GM13976 (cell line): ENCODE data around the gene DEFB127.
"Not testable (repeated sequence)": the region's sequence is repeated elsewhere in the genome, so short reads cannot be mapped to it uniquely, and the experiment has no call there.

ENCODE experiments used
- DNase-seq: peaks from one replicate; pipeline ENCODE4 v3.0.0; 2012; ENCODE audit warnings: low spot score
- in situ Hi-C: fragments of 300-500 bp; cut with MboI; formaldehyde crosslinking; loops from one replicate; pipeline ENCODE4 v1.12.0; 2022; ENCODE audit warnings: low sequenced_read_pairs, mixed read lengths, inconsistent platforms; ENCODE audit not compliant: unreplicated experiment
- TF ChIP-seq, protein P1 (sequence below): IDR thresholded peaks from 2 replicates; pipeline ENCODE4 v1.5.1; 2012; ENCODE audit warnings: borderline replicate concordance, mild to moderate bottlenecking; ENCODE audit not compliant: insufficient read depth; ENCODE audit errors: extremely low read depth, missing control alignments, control extremely low read depth

DEFB127 gene, protein sequence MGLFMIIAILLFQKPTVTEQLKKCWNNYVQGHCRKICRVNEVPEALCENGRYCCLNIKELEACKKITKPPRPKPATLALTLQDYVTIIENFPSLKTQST

DNA sequence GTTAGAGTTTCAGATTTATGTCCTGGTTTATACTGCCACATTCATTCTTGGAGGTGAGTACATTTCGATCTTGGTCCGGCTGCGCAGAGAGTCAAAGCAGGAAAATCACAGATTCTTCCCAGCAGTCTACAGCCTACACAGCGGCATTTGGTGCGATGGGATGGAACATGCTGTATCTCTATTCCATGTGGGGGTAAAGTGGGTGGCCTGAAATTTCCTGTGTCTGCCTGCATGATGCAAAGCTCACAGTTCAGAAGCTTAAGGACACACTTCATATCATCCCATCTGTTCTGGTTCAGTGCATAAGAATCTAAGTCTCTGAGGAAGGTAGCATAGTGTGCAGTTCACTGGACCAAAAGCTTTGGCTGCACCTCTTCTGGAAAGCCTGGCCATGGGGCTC lies at the start of gene DEFB127:
DEFB127 (plus strand) TSS at position 301 of the 400 bp plus-strand sequence; CDS start at position 392, 91 bp downstream.
- DNase-seq, result no peak
- TF ChIP-seq, protein P1, sequence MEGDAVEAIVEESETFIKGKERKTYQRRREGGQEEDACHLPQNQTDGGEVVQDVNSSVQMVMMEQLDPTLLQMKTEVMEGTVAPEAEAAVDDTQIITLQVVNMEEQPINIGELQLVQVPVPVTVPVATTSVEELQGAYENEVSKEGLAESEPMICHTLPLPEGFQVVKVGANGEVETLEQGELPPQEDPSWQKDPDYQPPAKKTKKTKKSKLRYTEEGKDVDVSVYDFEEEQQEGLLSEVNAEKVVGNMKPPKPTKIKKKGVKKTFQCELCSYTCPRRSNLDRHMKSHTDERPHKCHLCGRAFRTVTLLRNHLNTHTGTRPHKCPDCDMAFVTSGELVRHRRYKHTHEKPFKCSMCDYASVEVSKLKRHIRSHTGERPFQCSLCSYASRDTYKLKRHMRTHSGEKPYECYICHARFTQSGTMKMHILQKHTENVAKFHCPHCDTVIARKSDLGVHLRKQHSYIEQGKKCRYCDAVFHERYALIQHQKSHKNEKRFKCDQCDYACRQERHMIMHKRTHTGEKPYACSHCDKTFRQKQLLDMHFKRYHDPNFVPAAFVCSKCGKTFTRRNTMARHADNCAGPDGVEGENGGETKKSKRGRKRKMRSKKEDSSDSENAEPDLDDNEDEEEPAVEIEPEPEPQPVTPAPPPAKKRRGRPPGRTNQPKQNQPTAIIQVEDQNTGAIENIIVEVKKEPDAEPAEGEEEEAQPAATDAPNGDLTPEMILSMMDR, result no peak
- in situ Hi-C loops, result no loop called here

DNA sequence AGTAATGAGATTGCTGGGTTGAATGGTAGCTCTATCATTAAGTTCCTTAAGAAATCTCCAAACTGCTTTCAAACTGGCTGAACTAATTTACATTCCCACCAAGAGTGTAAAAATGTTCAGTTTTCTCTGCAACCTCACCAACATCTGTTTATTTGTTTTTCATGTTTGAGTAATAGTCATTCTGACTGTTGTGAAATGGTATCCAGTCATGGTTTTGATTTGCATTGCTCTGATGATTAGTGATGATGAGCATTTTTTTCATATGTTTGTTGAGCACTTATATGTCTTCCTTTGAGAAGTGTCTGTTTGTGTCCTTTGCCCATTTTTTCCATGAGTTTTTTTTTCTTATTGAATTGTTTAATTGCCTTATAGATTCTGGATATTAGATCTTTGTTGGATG lies 44.9 kb upstream of the DEFB127 start:
- TF ChIP-seq, protein P1, result no peak
- DNase-seq, result no peak
- in situ Hi-C loops, result no loop called here

DNA sequence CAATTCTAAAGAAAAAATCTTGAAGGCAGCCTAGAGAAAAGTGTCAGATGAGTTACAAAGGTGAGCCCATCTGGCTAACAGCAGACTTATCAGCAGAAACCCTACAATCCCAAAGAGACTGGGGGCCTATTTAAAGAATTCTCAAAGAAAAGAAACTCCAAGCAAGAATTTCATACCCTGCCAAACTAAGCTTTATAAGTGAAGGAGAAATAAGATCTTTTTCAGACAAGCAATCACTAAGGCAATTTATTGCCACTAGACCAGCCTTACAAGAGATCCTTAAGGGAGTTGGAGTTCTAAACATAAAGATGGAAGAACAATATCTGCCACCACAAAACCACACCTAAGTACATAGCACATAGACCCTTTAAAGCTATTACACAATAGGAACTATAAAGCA lies 39.7 kb upstream of the DEFB127 start:
- DNase-seq, result no peak
- TF ChIP-seq, protein P1, result no peak
- in situ Hi-C loops, result no loop called here

DNA sequence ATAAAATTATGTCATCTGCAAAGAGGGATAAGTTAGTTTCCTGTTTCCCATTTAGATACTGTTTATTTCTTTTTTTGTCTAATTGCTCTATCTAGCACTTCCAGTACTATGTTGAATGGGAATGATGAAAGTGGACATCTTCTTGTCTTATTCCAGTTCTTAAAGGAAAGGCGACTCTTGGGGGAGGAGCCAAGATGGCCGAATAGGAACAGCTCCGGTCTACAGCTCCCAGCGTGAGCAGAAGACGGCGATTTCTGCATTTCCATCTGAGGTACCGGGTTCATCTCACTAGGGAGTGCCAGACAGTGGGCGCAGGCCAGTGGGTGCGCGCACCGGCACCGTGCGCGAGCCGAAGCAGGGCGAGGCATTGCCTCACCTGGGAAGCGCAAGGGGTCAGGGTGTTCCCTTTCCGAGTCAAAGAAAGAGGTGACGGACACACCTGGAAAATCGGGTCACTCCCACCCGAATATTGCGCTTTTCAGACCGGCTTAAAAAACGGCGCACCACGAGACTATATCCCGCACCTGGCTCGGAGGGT lies 27.4 kb upstream of the DEFB127 start:
- DNase-seq, in situ Hi-C loops: not testable (repeated sequence)

DNA sequence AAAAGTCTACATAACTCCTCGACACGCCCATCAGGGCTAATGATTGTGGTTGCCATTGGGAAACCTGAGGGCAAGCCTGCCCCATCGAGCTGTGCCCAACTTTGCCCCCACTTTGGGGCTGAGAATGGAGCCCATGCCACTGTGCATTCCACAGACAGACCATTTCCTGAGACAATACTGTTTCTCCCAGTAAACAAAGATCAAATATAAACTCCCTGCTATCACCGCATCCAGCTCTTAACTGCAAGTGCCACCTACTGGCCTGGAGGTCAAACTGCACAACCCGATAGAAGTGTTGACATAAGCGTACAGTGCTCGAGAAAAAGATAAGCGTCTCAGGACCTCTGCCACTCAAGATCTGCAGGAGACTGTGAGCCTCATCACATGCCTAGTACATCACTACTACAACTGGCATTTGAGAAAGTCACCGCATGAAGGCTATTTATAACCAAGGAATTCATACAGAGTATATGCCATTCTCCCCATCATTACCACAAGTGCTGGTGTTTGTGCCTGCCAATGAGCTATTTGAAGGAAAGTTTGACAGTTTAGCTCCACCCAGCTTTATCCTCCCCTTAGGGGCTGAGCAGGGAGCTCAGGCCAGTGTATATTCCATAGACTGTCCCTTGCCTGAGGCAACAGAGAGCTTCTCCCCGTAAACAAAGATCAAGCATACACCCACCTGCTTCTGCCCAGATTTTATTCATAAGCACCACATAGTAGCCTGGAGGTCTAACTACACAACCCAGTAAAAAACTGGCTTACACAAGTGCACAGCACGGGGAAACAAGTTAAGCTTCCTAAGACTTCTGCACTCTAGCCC lies 19.4 kb upstream of the DEFB127 start:
- DNase-seq, result no peak
- in situ Hi-C loops, result no loop called here
- TF ChIP-seq, protein P1, result no peak

DNA sequence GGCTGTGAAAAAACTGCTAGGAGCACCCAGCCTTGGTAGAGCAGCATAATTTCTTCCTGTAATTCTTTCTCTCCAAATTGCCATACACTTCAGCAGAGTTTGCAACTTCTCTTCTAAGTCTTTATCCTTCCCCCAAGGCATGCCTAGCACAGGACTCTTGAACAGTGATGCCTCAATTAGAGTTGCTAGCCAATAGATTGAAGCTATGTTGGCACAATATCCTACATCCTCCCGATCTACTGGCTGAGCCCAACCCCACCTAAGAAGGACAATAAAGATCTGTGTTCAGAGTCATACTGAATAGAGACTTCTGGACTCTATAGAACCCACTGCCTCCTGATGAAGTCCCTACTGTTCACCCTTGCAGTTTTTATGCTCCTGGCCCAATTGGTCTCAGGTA lies 15.0 kb upstream of the DEFB127 start, which contains the start of gene DEFB126:
DEFB126 (plus strand) TSS at position 301 of the 400 bp plus-strand sequence; CDS start at position 340, 39 bp downstream.
- TF ChIP-seq, protein P1, result no peak
- in situ Hi-C loops, result no loop called here
- DNase-seq, result no peak

DNA sequence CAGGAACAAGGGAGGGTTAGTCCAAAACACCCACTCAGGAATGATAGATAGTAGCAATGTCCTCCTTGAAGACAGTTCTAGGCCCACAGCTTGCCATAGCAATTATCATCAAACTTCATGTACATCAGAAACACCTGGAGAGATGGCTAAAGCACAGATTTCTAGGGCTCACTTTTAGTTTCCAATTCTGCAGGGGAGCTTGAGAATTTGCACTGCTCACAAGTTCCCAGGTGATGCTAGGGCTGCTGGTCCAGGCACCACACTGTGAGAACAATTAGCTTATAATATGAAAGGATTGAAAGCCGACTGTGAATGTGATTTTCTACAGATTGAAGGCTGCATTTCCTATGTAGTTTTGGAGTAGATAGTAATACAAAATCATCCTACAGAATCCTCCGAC lies 11.4 kb upstream of the DEFB127 start:
- TF ChIP-seq, protein P1, result no peak
- DNase-seq, result no peak
- in situ Hi-C loops, result no loop called here
